ENCODE data around the gene CFD. TPM values are rescaled to one million over a fixed set of nuclear protein-coding genes. Genes with fewer than 3 reads are reported as not detected.
"Not testable (repeated sequence)": the region's sequence is repeated elsewhere in the genome, so short reads cannot be mapped to it uniquely, and the experiment has no call there.

The CFD gene
- total RNA-seq, 2 donors from 2014 or later, result 0.53 TPM; not detected in 1

- Mint-ChIP-seq H3K4me3 (no peak overlapping the region), H3K9me3 (no peaks in the 10 kb centered on the region), H3K4me1 (ENCODE audit: low read depth in 2 of 2) (no peaks in the 10 kb centered on the region), H3K27ac (no peak overlapping the region), H3K36me3 (no peaks in the 10 kb centered on the region), H3K27me3 (peaks cover 7 to 9% of the 10 kb centered on the region in 2 donors)
- ATAC-seq (peak; percentile 57 to 61), DNase-seq (ENCODE audit: low spot score) (no peak)
Measured at GRCh38 chr19:835210-835810, 24.2 kb upstream of the CFD start.

GRCh38 chr19:840519-841206, 18.8 kb upstream of the CFD start, which contains the start of gene PRTN3:
Gene PRTN3, plus strand, starts transcription at chr19:840999. Its CDS starts 10 bp downstream, at chr19:841009.
- ATAC-seq (no peak), DNase-seq (ENCODE audit: low spot score) (no peak)
- peak within 1 kb of the TSS in 1 of 2 donors; percentile 42 for H3K27ac Mint-ChIP-seq
- H3K36me3 Mint-ChIP-seq, result peaks cover 6% of the 10 kb centered on the region
- peak within 1 kb of the TSS; percentile 47 for H3K4me3 Mint-ChIP-seq
- no peaks in the 10 kb centered on the region for H3K9me3 Mint-ChIP-seq
- peaks cover 0 to 7% of the 10 kb centered on the region in 2 donors for H3K4me1 Mint-ChIP-seq (ENCODE audit: low read depth in 2 of 2)
- peaks cover 15 to 21% of the 10 kb centered on the region in 2 donors for H3K27me3 Mint-ChIP-seq

GRCh38 chr19:842802-843179, 16.7 kb upstream of the CFD start:
- H3K36me3 Mint-ChIP-seq; H3K4me3 Mint-ChIP-seq; H3K27ac Mint-ChIP-seq; H3K9me3 Mint-ChIP-seq; ATAC-seq; DNase-seq (ENCODE audit: low spot score): not testable (repeated sequence)
- Mint-ChIP-seq H3K27me3 (peaks cover 18 to 24% of the 10 kb centered on the region in 2 donors), H3K4me1 (ENCODE audit: low read depth in 2 of 2) (peaks cover 0 to 11% of the 10 kb centered on the region in 2 donors)

- peaks cover 0 to 11% of the 10 kb centered on the region in 2 donors for H3K4me1 Mint-ChIP-seq (ENCODE audit: low read depth in 2 of 2)
- H3K27me3 Mint-ChIP-seq, result peaks cover 18 to 24% of the 10 kb centered on the region in 2 donors
- ATAC-seq, result peak in 1 of 2 donors; percentile 36
- no peaks in the 10 kb centered on the region for H3K9me3 Mint-ChIP-seq
- DNase-seq (ENCODE audit: low spot score), result no peak
- H3K36me3 Mint-ChIP-seq, result peaks cover 6% of the 10 kb centered on the region
- H3K27ac Mint-ChIP-seq, result no peak overlapping the region
- no peak overlapping the region for H3K4me3 Mint-ChIP-seq
Measured at GRCh38 chr19:843180-843835, 16.2 kb upstream of the CFD start.

DNA sequence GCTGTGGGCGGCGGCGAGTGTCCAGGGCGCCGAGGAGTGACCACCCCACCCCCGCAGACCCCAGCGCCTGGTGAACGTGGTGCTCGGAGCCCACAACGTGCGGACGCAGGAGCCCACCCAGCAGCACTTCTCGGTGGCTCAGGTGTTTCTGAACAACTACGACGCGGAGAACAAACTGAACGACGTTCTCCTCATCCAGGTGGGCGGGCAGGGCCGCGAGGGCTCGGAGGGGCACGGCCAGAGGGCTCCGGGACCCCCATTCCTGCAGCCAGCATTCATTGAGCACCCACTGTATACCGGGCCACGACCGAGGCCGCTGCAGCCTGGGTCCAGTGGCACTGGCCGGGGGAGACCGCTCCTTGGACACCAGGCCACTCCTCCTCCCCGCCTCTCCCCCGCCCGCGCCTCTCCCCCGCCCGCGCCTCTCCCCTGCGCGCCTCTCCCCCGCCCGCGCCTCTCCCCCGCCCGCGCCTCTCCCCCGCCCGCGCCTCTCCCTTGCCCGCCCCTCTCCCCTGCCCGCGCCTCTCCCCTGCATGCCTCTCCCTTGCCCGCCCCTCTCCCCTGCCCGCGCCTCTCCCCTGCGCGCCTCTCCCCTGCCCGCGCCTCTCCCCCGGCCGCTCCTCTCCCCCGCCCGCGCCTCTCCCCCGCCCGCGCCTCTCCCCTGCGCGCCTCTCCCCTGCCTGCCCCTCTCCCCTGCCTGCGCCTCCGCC, 15.5 kb upstream of the CFD start:
- Mint-ChIP-seq H3K27me3 (peaks cover 18 to 24% of the 10 kb centered on the region in 2 donors), H3K36me3 (peaks cover 6% of the 10 kb centered on the region), H3K4me3 (no peak overlapping the region), H3K27ac (no peak overlapping the region), H3K4me1 (ENCODE audit: low read depth in 2 of 2) (peaks cover 0 to 11% of the 10 kb centered on the region in 2 donors), H3K9me3 (no peaks in the 10 kb centered on the region)
- DNase-seq (ENCODE audit: low spot score) (no peak), ATAC-seq (no peak)

DNA sequence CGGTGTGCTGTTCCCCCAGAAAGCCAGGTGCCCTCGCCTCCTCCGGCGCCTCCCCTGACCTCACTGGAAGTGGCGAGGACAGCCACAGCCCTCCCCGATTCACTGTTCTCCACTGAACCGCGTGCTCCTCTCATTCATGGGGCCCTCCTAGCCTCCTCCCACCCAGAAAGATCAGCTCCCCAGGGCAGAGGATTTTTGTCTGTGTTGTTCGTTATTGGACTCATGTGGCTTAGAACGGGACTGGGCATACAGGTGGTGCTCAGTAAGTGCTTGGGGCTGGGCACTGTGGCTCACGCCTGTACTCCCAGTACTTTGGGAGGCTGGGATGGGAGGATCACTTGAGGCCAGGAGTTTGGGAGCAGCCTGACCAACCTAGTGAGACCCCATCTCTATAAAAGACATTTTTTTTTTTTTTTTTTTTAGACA, 14.9 kb upstream of the CFD start:
- Mint-ChIP-seq H3K27ac (no peak overlapping the region), H3K36me3 (peaks cover 6% of the 10 kb centered on the region), H3K4me1 (ENCODE audit: low read depth in 2 of 2) (peaks cover 0 to 11% of the 10 kb centered on the region in 2 donors), H3K9me3 (no peaks in the 10 kb centered on the region), H3K27me3 (peaks cover 18 to 24% of the 10 kb centered on the region in 2 donors), H3K4me3 (no peak overlapping the region)
- ATAC-seq (no peak), DNase-seq (ENCODE audit: low spot score) (no peak)

DNA sequence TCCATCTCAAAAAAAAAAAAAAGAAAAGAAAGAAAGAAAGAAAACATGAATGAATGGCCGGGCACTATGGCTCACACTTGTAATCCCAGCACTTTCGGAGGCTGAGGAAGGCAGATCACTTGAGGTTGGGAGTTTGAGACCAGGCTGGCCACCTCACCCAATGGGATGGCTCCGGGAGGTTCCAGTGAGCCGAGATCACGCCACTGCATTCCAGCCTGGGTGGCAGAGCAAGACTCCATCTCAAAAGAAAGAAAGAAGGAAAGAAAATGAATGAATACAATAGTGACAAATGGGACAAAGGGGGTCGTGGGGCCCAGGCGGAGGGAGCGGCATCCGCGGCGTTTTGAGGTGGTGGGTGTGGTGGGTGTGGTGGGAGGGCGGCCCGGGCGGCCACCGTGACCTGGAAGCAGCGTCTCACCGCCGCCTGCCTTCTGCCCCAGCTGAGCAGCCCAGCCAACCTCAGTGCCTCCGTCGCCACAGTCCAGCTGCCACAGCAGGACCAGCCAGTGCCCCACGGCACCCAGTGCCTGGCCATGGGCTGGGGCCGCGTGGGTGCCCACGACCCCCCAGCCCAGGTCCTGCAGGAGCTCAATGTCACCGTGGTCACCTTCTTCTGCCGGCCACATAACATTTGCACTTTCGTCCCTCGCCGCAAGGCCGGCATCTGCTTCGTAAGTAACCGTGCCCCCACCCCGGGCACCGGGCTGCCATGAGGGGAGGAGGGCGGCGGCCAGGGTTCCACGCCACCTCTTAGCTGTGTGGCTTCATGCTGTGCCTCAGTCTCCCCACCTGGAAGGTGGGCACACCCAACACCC, 13.6 kb upstream of the CFD start:
- peaks cover 0 to 11% of the 10 kb centered on the region in 2 donors for H3K4me1 Mint-ChIP-seq (ENCODE audit: low read depth in 2 of 2)
- H3K4me3 Mint-ChIP-seq, result no peak overlapping the region
- peaks cover 6% of the 10 kb centered on the region for H3K36me3 Mint-ChIP-seq
- no peak for ATAC-seq
- peaks cover 18 to 24% of the 10 kb centered on the region in 2 donors for H3K27me3 Mint-ChIP-seq
- H3K27ac Mint-ChIP-seq, result peak overlapping the region in 1 of 2 donors; percentile 33
- DNase-seq (ENCODE audit: low spot score), result no peak
- no peaks in the 10 kb centered on the region for H3K9me3 Mint-ChIP-seq

- Mint-ChIP-seq H3K27ac (no peak overlapping the region), H3K4me3 (no peak overlapping the region), H3K27me3 (peaks cover 13 to 15% of the 10 kb centered on the region in 2 donors), H3K4me1 (ENCODE audit: low read depth in 2 of 2) (peaks cover 0 to 6% of the 10 kb centered on the region in 2 donors), H3K9me3 (no peaks in the 10 kb centered on the region), H3K36me3 (no peaks in the 10 kb centered on the region)
- ATAC-seq (no peak), DNase-seq (ENCODE audit: low spot score) (no peak)
Measured at GRCh38 chr19:848386-848921, 11.0 kb upstream of the CFD start.

GRCh38 chr19:849195-849594, 10.3 kb upstream of the CFD start:
- not testable (repeated sequence) for ATAC-seq; H3K4me3 Mint-ChIP-seq; H3K4me1 Mint-ChIP-seq (ENCODE audit: low read depth in 2 of 2); H3K9me3 Mint-ChIP-seq; H3K36me3 Mint-ChIP-seq; DNase-seq (ENCODE audit: low spot score); H3K27ac Mint-ChIP-seq
- peaks cover 13 to 15% of the 10 kb centered on the region in 2 donors for H3K27me3 Mint-ChIP-seq

- no peak for DNase-seq (ENCODE audit: low spot score)
- no peaks in the 10 kb centered on the region for H3K36me3 Mint-ChIP-seq
- H3K27ac Mint-ChIP-seq, result no peak overlapping the region
- H3K27me3 Mint-ChIP-seq, result peaks cover 9 to 15% of the 10 kb centered on the region in 2 donors
- H3K4me1 Mint-ChIP-seq (ENCODE audit: low read depth in 2 of 2), result peaks cover 0 to 4% of the 10 kb centered on the region in 2 donors
- peak in 1 of 2 donors; percentile 11 for ATAC-seq
- no peaks in the 10 kb centered on the region for H3K9me3 Mint-ChIP-seq
- H3K4me3 Mint-ChIP-seq, result no peak overlapping the region
Measured at GRCh38 chr19:850221-850978, 9.1 kb upstream of the CFD start.

DNA sequence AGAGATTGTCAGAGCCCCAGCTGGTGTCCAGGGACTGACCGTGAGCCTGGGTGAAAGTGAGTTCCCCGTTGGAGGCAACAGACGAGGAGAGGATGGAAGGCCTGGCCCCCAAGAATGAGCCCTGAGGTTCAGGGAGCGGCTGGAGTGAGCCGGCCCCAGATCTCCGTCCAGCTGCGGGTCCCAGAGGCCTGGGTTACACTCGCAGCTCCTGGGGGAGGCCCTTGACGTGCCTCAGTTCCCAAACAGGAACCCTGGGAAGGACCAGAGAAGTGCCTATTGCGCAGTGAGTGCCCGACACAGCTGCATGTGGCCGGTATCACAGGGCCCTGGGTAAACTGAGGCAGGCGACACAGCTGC, 8.5 kb upstream of the CFD start:
- H3K4me3 Mint-ChIP-seq, result no peak overlapping the region
- ATAC-seq, result no peak
- H3K4me1 Mint-ChIP-seq (ENCODE audit: low read depth in 2 of 2), result peaks cover 0 to 4% of the 10 kb centered on the region in 2 donors
- H3K36me3 Mint-ChIP-seq, result no peaks in the 10 kb centered on the region
- H3K27me3 Mint-ChIP-seq, result peaks cover 5 to 9% of the 10 kb centered on the region in 2 donors
- no peak for DNase-seq (ENCODE audit: low spot score)
- H3K9me3 Mint-ChIP-seq, result no peaks in the 10 kb centered on the region
- H3K27ac Mint-ChIP-seq, result no peak overlapping the region
